ENCODE results near the gene TAP1. TPM values are rescaled to one million over a fixed set of nuclear protein-coding genes. Genes with fewer than 3 reads are reported as not detected.

The TAP1 gene
- total RNA-seq, 1 experiment from 2014 or later, result 12.1 TPM

- H3K36me3 Mint-ChIP-seq (ENCODE audit: insufficient read depth in 1 of 3, low read depth in 3 of 3), result peaks cover 2 to 47% (median 12%) of the 10 kb centered on the region in 3 experiments
- H3K14ac ChIP-seq (ENCODE audit: insufficient read depth, low read length), result no peak overlapping the region
These were observed 8.1 kb downstream of the TAP1 start for GRCh38 chr6:32845384-32845884.

More at GRCh38 chr6:32845384-32845884, 8.1 kb downstream of the TAP1 start:
- no peak overlapping the region for H2BK5ac ChIP-seq (ENCODE audit: insufficient read length, low read length)
- H3K23ac ChIP-seq (ENCODE audit: insufficient read length, low read depth, low read length), result no peak overlapping the region
- no peak for DNase-seq
- no peak overlapping the region for H3K9ac ChIP-seq (ENCODE audit: extremely low read depth, insufficient read length, low read length)
- H3K79me2 ChIP-seq (ENCODE audit: insufficient read depth, low read length), result no peaks in the 10 kb centered on the region
- no CpG with 5 or more reads among the region's 10 CpGs for WGBS (ENCODE audit: extremely low coverage, insufficient read length, low lambda C conversion rate)
- no peaks in the 10 kb centered on the region for H3K27me3 ChIP-seq (ENCODE audit: insufficient read depth, low read length)
- Mint-ChIP-seq H3K27me3 (ENCODE audit: low read depth) (peaks cover 26% of the 10 kb centered on the region), H3K27ac (no peak overlapping the region), H3K4me3 (peak overlapping the region in 1 of 2 experiments; percentile 92; a peak in 2 of 5 replicates), H3K9me3 (no peaks in the 10 kb centered on the region), H3K4me1 (peaks cover 3% of the 10 kb centered on the region in 2 experiments)
- no peak overlapping the region for H2AFZ ChIP-seq (ENCODE audit: low read length)
- H2AK5ac ChIP-seq (ENCODE audit: insufficient read length, low read length), result no peak overlapping the region
- H3K9me3 ChIP-seq (ENCODE audit: control insufficient read depth, low read depth, low read length), result no peaks in the 10 kb centered on the region
- no peak overlapping the region for H2BK20ac ChIP-seq (ENCODE audit: low read depth, low read length, poor library complexity, severe bottlenecking)
- no peak overlapping the region for H3K27ac ChIP-seq (ENCODE audit: insufficient read length, low read depth, low read length)
- H3K23me2 ChIP-seq (ENCODE audit: insufficient read length, low read depth, low read length, poor library complexity, severe bottlenecking), result peaks cover 11% of the 10 kb centered on the region
- H3K18ac ChIP-seq (ENCODE audit: insufficient read length, low read depth, low read length), result no peak overlapping the region
- no peak overlapping the region for H3K56ac ChIP-seq (ENCODE audit: insufficient read length, low read depth, low read length)
- H4K5ac ChIP-seq (ENCODE audit: insufficient read length, low read depth, low read length), result no peak overlapping the region
- H3K4ac ChIP-seq (ENCODE audit: low read depth, low read length), result no peak overlapping the region
- H2BK120ac ChIP-seq (ENCODE audit: low read depth, low read length, poor library complexity, severe bottlenecking), result no peak overlapping the region
- H3K4me1 ChIP-seq (ENCODE audit: insufficient read depth, low read length), result peaks cover 2% of the 10 kb centered on the region; the same call in 1 of the 2 replicates
- no peak overlapping the region for H2BK12ac ChIP-seq (ENCODE audit: insufficient read length, low read depth, low read length)
- H3T11ph ChIP-seq (ENCODE audit: low read length), result no peak overlapping the region
- no peak overlapping the region for H2BK15ac ChIP-seq (ENCODE audit: low read depth, low read length)
- H4K91ac ChIP-seq (ENCODE audit: insufficient read length, low read depth, low read length), result no peak overlapping the region
- H4K8ac ChIP-seq (replicated peaks; ENCODE audit: insufficient read length, low read depth, low read length), result no peak overlapping the region
- no peaks in the 10 kb centered on the region for H3K79me1 ChIP-seq (ENCODE audit: insufficient read depth, low read depth, low read length, poor library complexity, severe bottlenecking)
- no peaks in the 10 kb centered on the region for H4K20me1 ChIP-seq (ENCODE audit: control insufficient read depth, insufficient read depth, insufficient read length)
- H3K4me2 ChIP-seq (ENCODE audit: insufficient read depth, insufficient read length, low read length), result peak overlapping the region; percentile 63
- no peak for TF ChIP-seq CTCF (conservative IDR thresholded peaks at IDR 0.05)
